ENCODE data around the gene FAM131A.
A peak's percentile ranks its signal among the peaks of the same experiment; 100 is the strongest.

The FAM131A gene

GRCh38 chr3:184296616-184297015 lies 40.8 kb upstream of the FAM131A start:
- TF ChIP-seq CTCF (IDR thresholded peaks at IDR 0.05; ENCODE audit: extremely low read depth, missing control alignments) = no peak
- DNase-seq (ENCODE audit: low spot score) = no peak

- DNase-seq (ENCODE audit: low spot score) = peak; percentile 99
- TF ChIP-seq CTCF (IDR thresholded peaks at IDR 0.05; ENCODE audit: extremely low read depth, missing control alignments) = no peak
Observed at GRCh38 chr3:184298759-184299487, 38.5 kb upstream of the FAM131A start, which contains the start of gene PSMD2. PSMD2 (plus strand) TSS chr3:184299241; CDS start chr3:184299267, 26 bp downstream.

GRCh38 chr3:184299488-184300377 lies 37.7 kb upstream of the FAM131A start:
- no peak for DNase-seq (ENCODE audit: low spot score)
- TF ChIP-seq CTCF (IDR thresholded peaks at IDR 0.05; ENCODE audit: extremely low read depth, missing control alignments) = no peak

GRCh38 chr3:184300378-184300720 lies 37.1 kb upstream of the FAM131A start:
- DNase-seq (ENCODE audit: low spot score) = no peak

GRCh38 chr3:184305577-184305976 lies 31.8 kb upstream of the FAM131A start:
- no peak for TF ChIP-seq CTCF (IDR thresholded peaks at IDR 0.05; ENCODE audit: extremely low read depth, missing control alignments)
- DNase-seq (ENCODE audit: low spot score) = no peak

More at GRCh38 chr3:184300378-184300720, 37.1 kb upstream of the FAM131A start:
- TF ChIP-seq CTCF (IDR thresholded peaks at IDR 0.05; ENCODE audit: extremely low read depth, missing control alignments) = no peak

- DNase-seq (ENCODE audit: low spot score) = no peak
- TF ChIP-seq CTCF (IDR thresholded peaks at IDR 0.05; ENCODE audit: extremely low read depth, missing control alignments) = no peak
Observed at GRCh38 chr3:184306341-184306972, 30.9 kb upstream of the FAM131A start.

GRCh38 chr3:184307915-184308314 lies 29.5 kb upstream of the FAM131A start:
- no peak for TF ChIP-seq CTCF (IDR thresholded peaks at IDR 0.05; ENCODE audit: extremely low read depth, missing control alignments)
- DNase-seq (ENCODE audit: low spot score) = no peak

Measured in GM20000 (cell line).